Neural cell (in vitro differentiated cells): Measurements from ENCODE around the gene CBFA2T2. TPM values are rescaled to one million over a fixed set of nuclear protein-coding genes. Genes with fewer than 3 reads are reported as not detected.
"Not testable (repeated sequence)": the region's sequence is repeated elsewhere in the genome, so short reads cannot be mapped to it uniquely, and the experiment has no call there.

ENCODE experiments used
- H2AFZ ChIP-seq: fragments of 200-600, 300-800 bp; sonication (generic), shearing (Covaris generic); 2 replicates; pipeline ENCODE4 v1.6.0; 2014; ENCODE audit warnings: low read depth, mild to moderate bottlenecking, antibody characterized with exemption, low read length, moderate library complexity
- H3F3A ChIP-seq: fragments of 200-600 bp; shearing (Covaris generic); 2 replicates; pipeline ENCODE4 v1.6.1; 2016; ENCODE audit warnings: mild to moderate bottlenecking, moderate library complexity, mixed read lengths, antibody characterized with exemption, low read length; ENCODE audit not compliant: insufficient read depth, poor library complexity, severe bottlenecking
- H3K27ac ChIP-seq: fragments of 200-600, 300-800 bp; sonication (generic), shearing (Covaris generic); 2 replicates; pipeline ENCODE4 v1.5.1; 2014; ENCODE audit warnings: mild to moderate bottlenecking, low read length, moderate library complexity
- H3K27me3 ChIP-seq: fragments of 300-800, 200-600 bp; sonication (generic), shearing (Covaris generic); 2 replicates; pipeline ENCODE4 v1.6.0; 2014; ENCODE audit warnings: mild to moderate bottlenecking, low read depth, low read length, moderate library complexity; ENCODE audit not compliant: insufficient read depth
- H3K36me3 ChIP-seq: fragments of 300-800, 200-600 bp; sonication (generic), shearing (Covaris generic); 2 replicates; pipeline ENCODE4 v1.5.1; 2014; ENCODE audit warnings: mild to moderate bottlenecking, antibody characterized with exemption, low read length, moderate library complexity; ENCODE audit not compliant: insufficient read depth
- H3K4me2 ChIP-seq: fragments of 300-800, 200-600 bp; sonication (generic), shearing (Covaris generic); 2 replicates; pipeline ENCODE4 v1.6.0; 2014; ENCODE audit warnings: mild to moderate bottlenecking, low read length
- H3K4me3 ChIP-seq: fragments of 300-800, 200-600 bp; sonication (generic), shearing (Covaris generic); 2 replicates; pipeline ENCODE4 v1.5.1; 2014; ENCODE audit warnings: mild to moderate bottlenecking, low read length, moderate library complexity
- H3K79me2 ChIP-seq: fragments of 200-600 bp; shearing (Covaris generic); replicated peaks from 2 replicates; pipeline ENCODE4 v1.6.0; 2014; ENCODE audit warnings: mild to moderate bottlenecking, low read length, moderate library complexity; ENCODE audit not compliant: insufficient read depth
- H3K9ac ChIP-seq: fragments of 300-800, 200-600 bp; sonication (generic), shearing (Covaris generic); 2 replicates; pipeline ENCODE4 v1.6.1; 2016; ENCODE audit warnings: mild to moderate bottlenecking, low read length, mixed read lengths
- H3K9me2 ChIP-seq: fragments of 200-600 bp; shearing (Covaris generic); 2 replicates; pipeline ENCODE4 v1.6.1; 2016; ENCODE audit warnings: mild to moderate bottlenecking, low read length, mixed read lengths; ENCODE audit not compliant: insufficient read depth
- H3K9me3 ChIP-seq: fragments of 200-600, 300-800 bp; sonication (generic), shearing (Covaris generic); 2 replicates; pipeline ENCODE4 v1.6.1; 2016; ENCODE audit warnings: mild to moderate bottlenecking, mixed run types, low read length, moderate library complexity, mixed read lengths
- H4K20me1 ChIP-seq: fragments of 200-600 bp; shearing (Covaris generic); 2 replicates; pipeline ENCODE4 v1.6.1; 2016; ENCODE audit warnings: mild to moderate bottlenecking, mixed run types; ENCODE audit not compliant: insufficient read depth
- CTCF ChIP-seq: fragments of 450-650 bp; IDR thresholded peaks from 2 replicates; pipeline ENCODE4 v1.5.1; 2014; ENCODE audit warnings: antibody characterized with exemption, mild to moderate bottlenecking, moderate library complexity; ENCODE audit not compliant: poor library complexity, severe bottlenecking
- EP300 ChIP-seq: fragments of 450-650 bp; conservative IDR thresholded peaks from 2 replicates; pipeline ENCODE4 v1.6.1; 2014; ENCODE audit warnings: antibody characterized with exemption, mild to moderate bottlenecking, moderate library complexity; ENCODE audit not compliant: poor library complexity, severe bottlenecking
- EZH2 ChIP-seq: fragments of 200-600, 300-800 bp; shearing (Covaris generic), sonication (generic); IDR thresholded peaks from 2 replicates; pipeline ENCODE4 v1.6.1; 2014; ENCODE audit warnings: antibody characterized with exemption, low read length, borderline replicate concordance, mild to moderate bottlenecking; ENCODE audit not compliant: insufficient read depth, poor library complexity, severe bottlenecking
- MXI1 ChIP-seq: fragments of 450-650 bp; conservative IDR thresholded peaks from 2 replicates; pipeline ENCODE4 v1.6.1; 2014; ENCODE audit warnings: antibody characterized with exemption, mild to moderate bottlenecking; ENCODE audit not compliant: poor library complexity, severe bottlenecking
- POLR2AphosphoS5 ChIP-seq: IDR thresholded peaks from 2 replicates; pipeline ENCODE4 v1.6.1; 2012
- RAD21 ChIP-seq: fragments of 450-650 bp; conservative IDR thresholded peaks from 2 replicates; pipeline ENCODE4 v1.6.1; 2014; ENCODE audit warnings: antibody characterized with exemption, mild to moderate bottlenecking, moderate library complexity
- REST ChIP-seq: IDR thresholded peaks from 2 replicates; pipeline ENCODE4 v1.6.1; 2012; ENCODE audit warnings: borderline replicate concordance
- SMC3 ChIP-seq: fragments of 450-650 bp; conservative IDR thresholded peaks from 2 replicates; pipeline ENCODE4 v1.6.1; 2014; ENCODE audit warnings: antibody characterized with exemption, mild to moderate bottlenecking, moderate library complexity; ENCODE audit not compliant: poor library complexity
- TAF1 ChIP-seq: IDR thresholded peaks from 2 replicates; pipeline ENCODE4 v1.6.1; 2012; ENCODE audit warnings: low read depth
- polyA plus RNA-seq: library from polyadenylated mRNA; depleted of rRNA; stranded (reverse); fragments of >200 nt; gene quantifications from 2 replicates; pipeline ENCODE4 v1.2.3, GENCODE V29; 2014

The CBFA2T2 gene
- polyA plus RNA-seq, 1 donor from 2014 or later, result 15.9 TPM

- Histone ChIP-seq H3K36me3 (no peaks in the 10 kb centered on the region), H3K27ac (no peak overlapping the region), H3K4me2 (no peak overlapping the region), H3K4me3 (no peak overlapping the region), H3K27me3 (no peaks in the 10 kb centered on the region), H3K9me2 (no peaks in the 10 kb centered on the region), H2AFZ (no peak overlapping the region), H4K20me1 (no peaks in the 10 kb centered on the region), H3K79me2 (no peaks in the 10 kb centered on the region), H3K9me3 (no peaks in the 10 kb centered on the region), H3K9ac (no peak overlapping the region), H3F3A (no peaks in the 10 kb centered on the region)
- TF ChIP-seq TAF1 (no peak), POLR2AphosphoS5 (no peak), EZH2 (no peak), SMC3 (no peak), EP300 (no peak), RAD21 (no peak), REST (no peak), MXI1 (no peak), CTCF (no peak)
Observed at GRCh38 chr20:33450867-33451266, 39.0 kb upstream of the CBFA2T2 start.

- not testable (repeated sequence) for H3K4me3 ChIP-seq, H3K9me2 ChIP-seq, H3K27me3 ChIP-seq, H3K36me3 ChIP-seq, H3K4me2 ChIP-seq, H2AFZ ChIP-seq, H3F3A ChIP-seq, H3K27ac ChIP-seq, H4K20me1 ChIP-seq, H3K9ac ChIP-seq, H3K9me3 ChIP-seq, H3K79me2 ChIP-seq
- TF ChIP-seq SMC3, result peak; percentile 91
- peak; percentile 90 for TF ChIP-seq RAD21
- peak; percentile 91 for TF ChIP-seq CTCF
- TF ChIP-seq TAF1, result peak; percentile 32
Observed at GRCh38 chr20:33456916-33457642, 32.8 kb upstream of the CBFA2T2 start.
